PFSK-1 (cell line): ENCODE measurements around the gene IRF2.

ENCODE experiments used
- FOXP2 ChIP-seq: optimal IDR thresholded peaks from 2 replicates; pipeline ENCODE3; 2011; ENCODE audit warnings: borderline replicate concordance, control low read depth, inconsistent platforms; ENCODE audit not compliant: insufficient read depth; ENCODE audit errors: extremely low read length, extremely low read depth
- POLR2AphosphoS5 ChIP-seq: IDR thresholded peaks from 2 replicates; pipeline ENCODE4 v1.6.1; 2012; ENCODE audit warnings: low read depth, mild to moderate bottlenecking, control low read depth, low read length, moderate library complexity
- REST ChIP-seq, 2 experiments: IDR thresholded peaks; 2 replicates each; pipeline versions ENCODE4 v1.6.1 to v1.8.0; 2011 to 2012; ENCODE audit warnings: low read depth in 2 of 2, low read length in 2 of 2, control low read depth in 1 of 2, inconsistent platforms in 1 of 2, mild to moderate bottlenecking in 1 of 2, moderate library complexity in 1 of 2; ENCODE audit not compliant: insufficient read depth in 1 of 2
- SIN3A ChIP-seq: IDR thresholded peaks from 2 replicates; pipeline ENCODE4 v1.6.1; 2012; ENCODE audit warnings: mild to moderate bottlenecking, low read length, moderate library complexity, borderline replicate concordance; ENCODE audit not compliant: insufficient read depth
- TAF1 ChIP-seq: IDR thresholded peaks from 2 replicates; pipeline ENCODE4 v1.6.1; 2012; ENCODE audit warnings: low read length, control low read depth, borderline replicate concordance; ENCODE audit not compliant: insufficient read depth

- TF ChIP-seq TAF1: no peak
- no peak for TF ChIP-seq POLR2AphosphoS5
- TF ChIP-seq REST (IDR thresholded peaks at IDR 0.05; ENCODE audit: insufficient read depth in 1 of 2, low read depth in 2 of 2, low read length in 2 of 2): no peak
- TF ChIP-seq FOXP2: no peak
- TF ChIP-seq SIN3A: no peak
Observed at GRCh38 chr4:184371390-184371787, 103.0 kb downstream of the IRF2 start.
